Ascending aorta (tissue), 2 donors: ENCODE measurements around the gene ACKR2. TPM values are rescaled to one million over a fixed set of nuclear protein-coding genes. Genes with fewer than 3 reads are reported as not detected.

Experiments used
- DNase-seq, 2 donors: peaks; one replicate each; pipeline ENCODE4 v3.0.0-alpha.2; 2019; ENCODE audit warnings: low spot score in 2 of 2
- H3K27ac ChIP-seq, 2 donors: fragments of 200-600 bp; sonication (generic); one replicate each; pipeline ENCODE4 v1.5.1; 2016 to 2017; ENCODE audit warnings: mild to moderate bottlenecking in 1 of 2
- H3K27me3 ChIP-seq: fragments of 200-600 bp; sonication (generic); one replicate; pipeline ENCODE4 v1.5.1; 2017
- H3K36me3 ChIP-seq, 2 donors: fragments of 200-600 bp; sonication (generic); one replicate each; pipeline ENCODE4 v1.5.1; 2016
- H3K4me1 ChIP-seq, 2 donors: fragments of 200-600 bp; sonication (generic); one replicate each; pipeline ENCODE4 v1.5.1; 2016 to 2017; ENCODE audit warnings: mild to moderate bottlenecking in 1 of 2
- H3K4me3 ChIP-seq, 2 donors: fragments of 200-600 bp; sonication (generic); one replicate each; pipeline ENCODE4 v1.5.1; 2016 to 2017; ENCODE audit warnings: mild to moderate bottlenecking in 1 of 2
- H3K9me3 ChIP-seq, 2 donors: fragments of 200-600 bp; sonication (generic); one replicate each; pipeline ENCODE4 v1.5.1; 2016
- CTCF ChIP-seq, 3 experiments: fragments of 200-600 bp in 2 of 3; fragments of 450-650 bp in 1 of 3; sonication (generic) in 2 of 3; IDR thresholded peaks; one replicate each; pipeline ENCODE4 v1.5.1; 2016 to 2019; ENCODE audit warnings: antibody characterized with exemption in 3 of 3, mild to moderate bottlenecking in 1 of 3, moderate library complexity in 1 of 3
- intact Hi-C: fragments of 100-400 bp; cut with DNase I; formaldehyde crosslinking; loops from one replicate; pipeline ENCODE4 v1.15.1; 2023
- total RNA-seq: library from RNA; depleted of rRNA; stranded (reverse); fragments of >200 nt; gene quantifications from one replicate; pipeline ENCODE4 v1.1.0, GENCODE V29; 2016

ACKR2 gene
- total RNA-seq, 1 donor from 2014 or later: 24.5 TPM

- no peak for DNase-seq
- peaks cover 0 to 9% of the 10 kb centered on the region in 2 donors for H3K4me1 ChIP-seq
- intact Hi-C loops: no loop called here
- H3K27me3 ChIP-seq: no peaks in the 10 kb centered on the region
- H3K27ac ChIP-seq: no peak overlapping the region
- H3K36me3 ChIP-seq: no peaks in the 10 kb centered on the region
- TF ChIP-seq CTCF (IDR thresholded peaks at IDR 0.05): no peak
- no peak overlapping the region for H3K4me3 ChIP-seq
- no peaks in the 10 kb centered on the region for H3K9me3 ChIP-seq
These were observed 93.0 kb downstream of the ACKR2 start for GRCh38 chr3:42902257-42902656.

GRCh38 chr3:42904076-42904475, 94.8 kb downstream of the ACKR2 start:
- H3K4me3 ChIP-seq: no peak overlapping the region
- no peak for DNase-seq
- TF ChIP-seq CTCF (IDR thresholded peaks at IDR 0.05): no peak
- H3K27ac ChIP-seq: no peak overlapping the region
- H3K27me3 ChIP-seq: no peaks in the 10 kb centered on the region
- intact Hi-C loops: no loop called here
- H3K4me1 ChIP-seq: peaks cover 0 to 10% of the 10 kb centered on the region in 2 donors
- H3K36me3 ChIP-seq: peaks cover 0 to 12% of the 10 kb centered on the region in 2 donors
- H3K9me3 ChIP-seq: no peaks in the 10 kb centered on the region

- H3K4me3 ChIP-seq: peak overlapping the region; percentile 68 to 83
- intact Hi-C loops: no loop called here
- peaks cover 8 to 22% of the 10 kb centered on the region in 2 donors for H3K36me3 ChIP-seq
- H3K9me3 ChIP-seq: no peaks in the 10 kb centered on the region
- TF ChIP-seq CTCF (IDR thresholded peaks at IDR 0.05): no peak
- H3K4me1 ChIP-seq: peaks cover 0 to 10% of the 10 kb centered on the region in 2 donors
- no peak for DNase-seq
- H3K27ac ChIP-seq: peak overlapping the region; percentile 33 to 66
- no peaks in the 10 kb centered on the region for H3K27me3 ChIP-seq
These were observed 96.5 kb downstream of the ACKR2 start for GRCh38 chr3:42905740-42906069.

- intact Hi-C loops: no loop called here
- peaks cover 0 to 10% of the 10 kb centered on the region in 2 donors for H3K4me1 ChIP-seq
- H3K9me3 ChIP-seq: no peaks in the 10 kb centered on the region
- no peak for TF ChIP-seq CTCF (IDR thresholded peaks at IDR 0.05)
- peak within 1 kb of the TSS; percentile 68 to 83 for H3K4me3 ChIP-seq
- H3K36me3 ChIP-seq: peaks cover 14 to 28% of the 10 kb centered on the region in 2 donors
- no peaks in the 10 kb centered on the region for H3K27me3 ChIP-seq
- peak in 1 of 2 donors; percentile 65 for DNase-seq
- H3K27ac ChIP-seq: peak within 1 kb of the TSS; percentile 33 to 66
These were observed 97.0 kb downstream of the ACKR2 start, which contains the start of gene ZNF662 for GRCh38 chr3:42906070-42906847. Gene ZNF662, plus strand, starts transcription at chr3:42906142. Its CDS starts 1,973 bp downstream, at chr3:42908115.

- H3K9me3 ChIP-seq: peaks cover 0 to 3% of the 10 kb centered on the region in 2 donors
- no peak for DNase-seq
- intact Hi-C loops: no loop called here
These were observed 97.6 kb downstream of the ACKR2 start for GRCh38 chr3:42906848-42907183.

More at GRCh38 chr3:42906848-42907183, 97.6 kb downstream of the ACKR2 start:
- peak overlapping the region in 1 of 2 donors; percentile 66 for H3K27ac ChIP-seq
- H3K4me3 ChIP-seq: peak overlapping the region; percentile 68 to 83
- H3K4me1 ChIP-seq: peaks cover 0 to 10% of the 10 kb centered on the region in 2 donors
- peaks cover 19 to 33% of the 10 kb centered on the region in 2 donors for H3K36me3 ChIP-seq
- H3K27me3 ChIP-seq: no peaks in the 10 kb centered on the region
- no peak for TF ChIP-seq CTCF (IDR thresholded peaks at IDR 0.05)
